ENCODE results near the gene COLEC12. TPM values are rescaled to one million over a fixed set of nuclear protein-coding genes. Genes with fewer than 3 reads are reported as not detected.

Gene COLEC12
- total RNA-seq, 1 donor from 2014 or later: 11.6 TPM

GRCh38 chr18:328928-329327 is 171.6 kb downstream of the COLEC12 start:
- no peaks in the 10 kb centered on the region for H3K4me1 ChIP-seq (ENCODE audit: insufficient read depth, low read length)
- H4K20me1 ChIP-seq (ENCODE audit: insufficient read depth, low read length): no peaks in the 10 kb centered on the region
- no peaks in the 10 kb centered on the region for H3K79me2 ChIP-seq (ENCODE audit: insufficient read depth, low read length)
- H3K27ac ChIP-seq (ENCODE audit: low read depth, low read length): no peak overlapping the region
- Mint-ChIP-seq H3K27me3 (ENCODE audit: low read depth, unreplicated experiment) (peaks cover 16% of the 10 kb centered on the region), H3K4me1 (ENCODE audit: low read depth, unreplicated experiment) (peaks cover 16% of the 10 kb centered on the region), H3K9me3 (ENCODE audit: unreplicated experiment) (no peaks in the 10 kb centered on the region), H3K36me3 (ENCODE audit: low read depth, unreplicated experiment) (peaks cover 11% of the 10 kb centered on the region), H3K27ac (ENCODE audit: unreplicated experiment) (no peak overlapping the region), H3K4me3 (ENCODE audit: unreplicated experiment) (no peak overlapping the region)
- FAIRE-seq: no peak
- no peak overlapping the region for H3K4me2 ChIP-seq (ENCODE audit: low read length)
- H3K9ac ChIP-seq (ENCODE audit: low read length): no peak overlapping the region
- DNase-seq (ENCODE audit: low read depth): no peak
- peaks cover 12% of the 10 kb centered on the region for H3K27me3 ChIP-seq (ENCODE audit: insufficient read depth, low read length)
- no peak for TF ChIP-seq EZH2 (IDR thresholded peaks at IDR 0.05; ENCODE audit: insufficient read depth, low read length)
- no peak for TF ChIP-seq CTCF (IDR thresholded peaks at IDR 0.05; ENCODE audit: insufficient read depth, low read depth, low read length)
- no peaks in the 10 kb centered on the region for H3K9me3 ChIP-seq (ENCODE audit: insufficient read depth, low read depth, low read length)
- no peak overlapping the region for H3K4me3 ChIP-seq (ENCODE audit: insufficient read depth, low read depth, low read length)
- no peaks in the 10 kb centered on the region for H3K36me3 ChIP-seq (ENCODE audit: insufficient read depth, low read length)
- H2AFZ ChIP-seq (ENCODE audit: low read depth, low read length): no peak overlapping the region

DNA sequence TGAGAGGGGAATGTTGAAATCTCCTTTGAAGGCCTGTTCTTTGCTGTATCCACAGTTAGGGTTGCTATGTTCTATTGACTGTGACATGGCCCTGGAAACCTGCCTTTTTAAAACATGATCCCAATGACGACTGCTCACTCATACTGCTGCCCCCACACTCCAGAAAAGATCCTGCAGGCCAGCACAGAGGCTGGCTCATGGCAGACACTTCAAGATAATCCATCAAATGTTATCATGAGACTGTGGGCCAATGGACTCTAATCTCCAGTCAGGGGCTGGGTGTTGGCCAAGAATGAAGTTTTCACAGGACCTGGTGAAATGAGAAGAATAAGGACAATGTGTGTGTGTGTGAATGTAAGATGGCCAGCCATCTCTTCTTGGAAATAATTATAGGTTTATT is 173.7 kb downstream of the COLEC12 start:
- Mint-ChIP-seq H3K27ac (ENCODE audit: unreplicated experiment) (no peak overlapping the region), H3K27me3 (ENCODE audit: low read depth, unreplicated experiment) (peaks cover 16% of the 10 kb centered on the region), H3K36me3 (ENCODE audit: low read depth, unreplicated experiment) (peaks cover 10% of the 10 kb centered on the region), H3K9me3 (ENCODE audit: unreplicated experiment) (no peaks in the 10 kb centered on the region), H3K4me1 (ENCODE audit: low read depth, unreplicated experiment) (peaks cover 17% of the 10 kb centered on the region), H3K4me3 (ENCODE audit: unreplicated experiment) (no peak overlapping the region)
- no peak overlapping the region for H3K4me3 ChIP-seq (ENCODE audit: insufficient read depth, low read depth, low read length)
- peaks cover 10% of the 10 kb centered on the region for H3K4me1 ChIP-seq (ENCODE audit: insufficient read depth, low read length)
- H3K36me3 ChIP-seq (ENCODE audit: insufficient read depth, low read length): no peaks in the 10 kb centered on the region
- no peak overlapping the region for H3K4me2 ChIP-seq (ENCODE audit: low read length)
- H4K20me1 ChIP-seq (ENCODE audit: insufficient read depth, low read length): no peaks in the 10 kb centered on the region
- peaks cover 17% of the 10 kb centered on the region for H3K27me3 ChIP-seq (ENCODE audit: insufficient read depth, low read length)
- H3K9ac ChIP-seq (ENCODE audit: low read length): no peak overlapping the region
- FAIRE-seq (no peak), DNase-seq (ENCODE audit: low read depth) (peak; percentile 50)
- H3K27ac ChIP-seq (ENCODE audit: low read depth, low read length): no peak overlapping the region
- no peak overlapping the region for H2AFZ ChIP-seq (ENCODE audit: low read depth, low read length)
- no peaks in the 10 kb centered on the region for H3K9me3 ChIP-seq (ENCODE audit: insufficient read depth, low read depth, low read length)
- H3K79me2 ChIP-seq (ENCODE audit: insufficient read depth, low read length): no peaks in the 10 kb centered on the region
- TF ChIP-seq CTCF (IDR thresholded peaks at IDR 0.05; ENCODE audit: insufficient read depth, low read depth, low read length) (no peak), EZH2 (IDR thresholded peaks at IDR 0.05; ENCODE audit: insufficient read depth, low read length) (no peak)

DNA sequence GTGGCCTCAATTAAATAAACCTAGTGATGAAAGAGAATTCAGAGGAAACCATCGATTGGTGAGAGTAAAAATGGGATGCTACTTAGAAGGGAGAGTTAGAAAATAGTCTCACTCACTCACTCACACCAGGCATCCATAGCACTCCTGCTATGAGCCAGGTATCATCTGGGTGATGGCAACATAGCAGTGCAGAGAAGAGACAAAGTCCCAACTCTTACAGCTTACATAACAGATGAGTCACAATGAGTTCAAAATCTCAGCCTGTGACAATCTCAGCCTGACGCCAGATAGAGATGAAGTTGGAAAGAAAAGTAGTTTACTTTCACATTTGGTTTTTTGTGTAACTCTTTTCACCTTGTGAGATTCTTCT is 177.3 kb downstream of the COLEC12 start:
- TF ChIP-seq CTCF (IDR thresholded peaks at IDR 0.05; ENCODE audit: insufficient read depth, low read depth, low read length): no peak
- no peak for TF ChIP-seq EZH2 (IDR thresholded peaks at IDR 0.05; ENCODE audit: insufficient read depth, low read length)
- H3K4me3 ChIP-seq (ENCODE audit: insufficient read depth, low read depth, low read length): no peak overlapping the region
- peak; percentile 49 for DNase-seq (ENCODE audit: low read depth)
- H3K4me3 Mint-ChIP-seq (ENCODE audit: unreplicated experiment): no peak overlapping the region
- H3K4me1 ChIP-seq (ENCODE audit: insufficient read depth, low read length): peaks cover 10% of the 10 kb centered on the region
- H3K79me2 ChIP-seq (ENCODE audit: insufficient read depth, low read length): no peaks in the 10 kb centered on the region
- peaks cover 28% of the 10 kb centered on the region for H3K27me3 ChIP-seq (ENCODE audit: insufficient read depth, low read length)
- H3K36me3 ChIP-seq (ENCODE audit: insufficient read depth, low read length): no peaks in the 10 kb centered on the region
- H3K9me3 ChIP-seq (ENCODE audit: insufficient read depth, low read depth, low read length): no peaks in the 10 kb centered on the region
- H3K27me3 Mint-ChIP-seq (ENCODE audit: low read depth, unreplicated experiment): peaks cover 19% of the 10 kb centered on the region
- no peaks in the 10 kb centered on the region for H4K20me1 ChIP-seq (ENCODE audit: insufficient read depth, low read length)
- no peak overlapping the region for H3K27ac Mint-ChIP-seq (ENCODE audit: unreplicated experiment)
- no peak overlapping the region for H3K9ac ChIP-seq (ENCODE audit: low read length)
- H3K4me2 ChIP-seq (ENCODE audit: low read length): peak overlapping the region; percentile 12
- peaks cover 8% of the 10 kb centered on the region for H3K36me3 Mint-ChIP-seq (ENCODE audit: low read depth, unreplicated experiment)
- no peaks in the 10 kb centered on the region for H3K9me3 Mint-ChIP-seq (ENCODE audit: unreplicated experiment)
- H2AFZ ChIP-seq (ENCODE audit: low read depth, low read length): no peak overlapping the region
- H3K27ac ChIP-seq (ENCODE audit: low read depth, low read length): no peak overlapping the region
- H3K4me1 Mint-ChIP-seq (ENCODE audit: low read depth, unreplicated experiment): peaks cover 14% of the 10 kb centered on the region
- FAIRE-seq: peak; percentile 9
